Measurements from ENCODE around the gene ANKMY1.

Gene ANKMY1

DNA sequence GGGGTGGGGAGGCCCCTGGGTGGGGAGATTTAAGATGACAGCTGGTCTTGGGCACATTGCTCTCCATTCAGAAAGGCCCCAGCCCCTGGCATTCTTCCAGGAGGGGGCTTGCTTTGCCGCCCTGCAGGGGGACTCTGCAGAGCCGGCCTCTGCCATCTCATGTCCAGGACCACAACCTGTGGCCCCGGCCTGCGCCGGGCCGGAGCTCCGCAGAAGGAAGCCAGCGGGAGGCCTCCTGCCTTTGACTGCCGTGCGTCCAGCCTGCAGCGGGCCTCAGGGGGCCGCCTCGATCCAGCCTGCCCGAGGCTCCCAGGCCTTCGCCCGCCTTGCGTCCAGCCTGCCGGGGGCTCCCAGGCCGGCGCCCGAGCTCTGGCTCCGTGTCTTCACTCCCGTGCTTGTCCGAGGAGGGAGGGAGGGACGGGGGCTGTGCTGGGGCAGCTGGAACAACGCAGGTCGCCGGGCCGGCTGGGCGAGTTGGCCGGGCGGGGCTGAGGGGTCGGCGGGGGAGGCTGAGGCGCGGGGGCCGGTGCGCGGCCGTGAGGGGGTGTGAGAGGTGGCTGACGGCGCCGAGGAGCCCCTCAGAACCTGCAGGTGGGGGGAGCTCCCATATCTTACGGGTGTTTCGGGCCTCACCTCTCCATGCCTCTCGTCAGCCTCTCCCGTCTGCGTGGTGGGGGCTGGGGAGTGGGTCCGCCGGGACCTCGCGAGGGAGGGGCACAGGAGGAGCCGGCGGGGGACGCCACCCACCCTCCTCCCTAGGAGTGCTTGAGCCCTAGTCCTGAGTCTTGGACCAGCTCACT is 101.9 kb downstream of the ANKMY1 start:
- H3K4me1 ChIP-seq (ENCODE audit: insufficient read depth, low read length, poor library complexity, severe bottlenecking), result no peaks in the 10 kb centered on the region
- no peaks in the 10 kb centered on the region for H3K36me3 ChIP-seq (ENCODE audit: insufficient read depth, low read length)
- no peak overlapping the region for H3K9ac ChIP-seq (ENCODE audit: low read depth, low read length, poor library complexity, severe bottlenecking)
- H3K4me2 ChIP-seq (ENCODE audit: low read depth, low read length, poor library complexity, severe bottlenecking), result no peak overlapping the region
- no peaks in the 10 kb centered on the region for H3K9me2 ChIP-seq (replicated peaks; ENCODE audit: low read depth, low read length)
- H3K79me2 ChIP-seq (ENCODE audit: insufficient read depth, low read length), result no peaks in the 10 kb centered on the region
- H3K4me3 ChIP-seq (ENCODE audit: low read length, poor library complexity, severe bottlenecking), result no peak overlapping the region
- H3F3A ChIP-seq (ENCODE audit: low read depth), result no peaks in the 10 kb centered on the region
- no peaks in the 10 kb centered on the region for H3K27me3 ChIP-seq (ENCODE audit: insufficient read depth, low read length, poor library complexity, severe bottlenecking)
- H2AFZ ChIP-seq (ENCODE audit: low read length), result no peak overlapping the region
- TF ChIP-seq EZH2phosphoT487 (IDR thresholded peaks at IDR 0.05; ENCODE audit: borderline replicate concordance), result no peak
- TF ChIP-seq, protein P1, sequence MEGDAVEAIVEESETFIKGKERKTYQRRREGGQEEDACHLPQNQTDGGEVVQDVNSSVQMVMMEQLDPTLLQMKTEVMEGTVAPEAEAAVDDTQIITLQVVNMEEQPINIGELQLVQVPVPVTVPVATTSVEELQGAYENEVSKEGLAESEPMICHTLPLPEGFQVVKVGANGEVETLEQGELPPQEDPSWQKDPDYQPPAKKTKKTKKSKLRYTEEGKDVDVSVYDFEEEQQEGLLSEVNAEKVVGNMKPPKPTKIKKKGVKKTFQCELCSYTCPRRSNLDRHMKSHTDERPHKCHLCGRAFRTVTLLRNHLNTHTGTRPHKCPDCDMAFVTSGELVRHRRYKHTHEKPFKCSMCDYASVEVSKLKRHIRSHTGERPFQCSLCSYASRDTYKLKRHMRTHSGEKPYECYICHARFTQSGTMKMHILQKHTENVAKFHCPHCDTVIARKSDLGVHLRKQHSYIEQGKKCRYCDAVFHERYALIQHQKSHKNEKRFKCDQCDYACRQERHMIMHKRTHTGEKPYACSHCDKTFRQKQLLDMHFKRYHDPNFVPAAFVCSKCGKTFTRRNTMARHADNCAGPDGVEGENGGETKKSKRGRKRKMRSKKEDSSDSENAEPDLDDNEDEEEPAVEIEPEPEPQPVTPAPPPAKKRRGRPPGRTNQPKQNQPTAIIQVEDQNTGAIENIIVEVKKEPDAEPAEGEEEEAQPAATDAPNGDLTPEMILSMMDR (conservative IDR thresholded peaks at IDR 0.05; ENCODE audit: low read length), result no peak
- no peaks in the 10 kb centered on the region for H4K20me1 ChIP-seq (ENCODE audit: insufficient read depth, low read length, poor library complexity, severe bottlenecking)
- H3K9me3 ChIP-seq (ENCODE audit: insufficient read depth, low read depth, low read length), result no peaks in the 10 kb centered on the region

DNA sequence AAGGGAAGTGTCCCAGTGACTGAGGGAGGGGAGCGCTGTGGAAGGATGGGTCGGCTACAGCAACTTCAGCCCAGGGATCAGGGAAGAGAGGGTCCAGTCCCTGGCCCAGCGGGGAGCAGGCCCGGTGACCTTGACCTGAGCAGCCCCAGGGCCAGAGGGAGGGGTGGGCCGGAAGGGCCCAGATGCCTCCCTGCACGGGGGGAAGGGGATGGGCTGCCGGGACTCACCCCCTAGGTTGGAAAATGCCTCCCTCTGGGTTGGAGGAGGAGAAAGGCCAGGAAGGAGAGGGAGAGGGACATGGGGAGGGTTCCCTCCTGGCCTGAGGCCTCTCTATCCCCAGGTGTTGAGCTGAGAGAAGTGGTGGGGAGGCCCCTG is 102.5 kb downstream of the ANKMY1 start:
- H3K36me3 ChIP-seq (ENCODE audit: insufficient read depth, low read length), result no peaks in the 10 kb centered on the region
- no peak overlapping the region for H3K4me3 ChIP-seq (ENCODE audit: low read length, poor library complexity, severe bottlenecking)
- no peak overlapping the region for H3K4me2 ChIP-seq (ENCODE audit: low read depth, low read length, poor library complexity, severe bottlenecking)
- no peak overlapping the region for H3K9ac ChIP-seq (ENCODE audit: low read depth, low read length, poor library complexity, severe bottlenecking)
- no peaks in the 10 kb centered on the region for H3F3A ChIP-seq (ENCODE audit: low read depth)
- H3K9me3 ChIP-seq (ENCODE audit: insufficient read depth, low read depth, low read length), result no peaks in the 10 kb centered on the region
- no peaks in the 10 kb centered on the region for H3K4me1 ChIP-seq (ENCODE audit: insufficient read depth, low read length, poor library complexity, severe bottlenecking)
- no peaks in the 10 kb centered on the region for H3K79me2 ChIP-seq (ENCODE audit: insufficient read depth, low read length)
- H3K27me3 ChIP-seq (ENCODE audit: insufficient read depth, low read length, poor library complexity, severe bottlenecking), result no peaks in the 10 kb centered on the region
- H3K9me2 ChIP-seq (replicated peaks; ENCODE audit: low read depth, low read length), result no peaks in the 10 kb centered on the region
- H2AFZ ChIP-seq (ENCODE audit: low read length), result no peak overlapping the region
- H4K20me1 ChIP-seq (ENCODE audit: insufficient read depth, low read length, poor library complexity, severe bottlenecking), result no peaks in the 10 kb centered on the region
- TF ChIP-seq, protein P1 (conservative IDR thresholded peaks at IDR 0.05; ENCODE audit: low read length), result no peak
- no peak for TF ChIP-seq EZH2phosphoT487 (IDR thresholded peaks at IDR 0.05; ENCODE audit: borderline replicate concordance)

DNA sequence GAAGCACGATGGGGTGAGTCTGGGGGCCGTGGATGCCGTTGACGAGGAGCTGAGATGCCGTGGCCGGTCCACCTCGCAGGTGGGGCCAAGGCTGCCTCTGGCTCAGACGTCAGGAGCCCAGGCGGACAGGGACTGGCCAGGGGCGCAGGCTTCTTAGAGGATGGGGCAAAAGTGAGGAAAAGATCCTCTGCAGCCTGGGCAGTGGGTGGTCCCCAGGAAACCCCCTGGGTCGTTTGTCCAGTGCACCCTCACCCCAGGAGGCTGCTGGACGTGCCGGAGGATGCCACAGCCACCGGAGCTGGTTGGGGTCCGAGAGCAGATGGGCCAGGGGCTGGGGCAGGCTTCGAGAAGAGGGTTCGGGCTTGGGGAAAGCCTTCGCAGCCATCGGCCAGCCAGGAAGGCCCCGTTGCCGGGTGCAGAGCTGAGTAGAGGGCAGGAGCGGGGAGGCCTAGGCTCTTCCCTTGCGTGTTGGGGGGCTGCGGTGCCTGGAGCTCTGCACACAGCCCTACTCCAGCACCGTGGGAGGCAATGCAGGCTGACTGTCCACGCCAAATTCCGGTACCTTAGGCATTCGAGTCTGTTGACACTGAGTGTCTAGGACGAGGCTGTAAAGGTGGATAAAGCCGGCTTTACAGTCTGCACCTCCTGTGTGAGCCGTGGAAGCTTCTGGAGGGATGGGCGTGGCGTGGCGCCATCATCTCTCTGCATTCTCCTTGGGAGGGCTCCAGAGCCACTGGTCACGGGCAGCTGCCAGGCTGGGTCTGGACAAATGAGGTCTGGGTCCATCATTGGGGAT is 103.5 kb downstream of the ANKMY1 start:
- H4K20me1 ChIP-seq (ENCODE audit: insufficient read depth, low read length, poor library complexity, severe bottlenecking), result no peaks in the 10 kb centered on the region
- H3K27me3 ChIP-seq (ENCODE audit: insufficient read depth, low read length, poor library complexity, severe bottlenecking), result no peaks in the 10 kb centered on the region
- no peaks in the 10 kb centered on the region for H3K36me3 ChIP-seq (ENCODE audit: insufficient read depth, low read length)
- H3F3A ChIP-seq (ENCODE audit: low read depth), result no peaks in the 10 kb centered on the region
- H3K9ac ChIP-seq (ENCODE audit: low read depth, low read length, poor library complexity, severe bottlenecking), result no peak overlapping the region
- H3K4me3 ChIP-seq (ENCODE audit: low read length, poor library complexity, severe bottlenecking), result no peak overlapping the region
- H3K79me2 ChIP-seq (ENCODE audit: insufficient read depth, low read length), result no peaks in the 10 kb centered on the region
- no peaks in the 10 kb centered on the region for H3K9me2 ChIP-seq (replicated peaks; ENCODE audit: low read depth, low read length)
- no peak overlapping the region for H3K4me2 ChIP-seq (ENCODE audit: low read depth, low read length, poor library complexity, severe bottlenecking)
- no peak for TF ChIP-seq EZH2phosphoT487 (IDR thresholded peaks at IDR 0.05; ENCODE audit: borderline replicate concordance)
- TF ChIP-seq, protein P1 (conservative IDR thresholded peaks at IDR 0.05; ENCODE audit: low read length), result no peak
- no peaks in the 10 kb centered on the region for H3K4me1 ChIP-seq (ENCODE audit: insufficient read depth, low read length, poor library complexity, severe bottlenecking)
- H3K9me3 ChIP-seq (ENCODE audit: insufficient read depth, low read depth, low read length), result no peaks in the 10 kb centered on the region
- H2AFZ ChIP-seq (ENCODE audit: low read length), result no peak overlapping the region
